RWPE1 (cell line): ENCODE data around the gene TNXB.

Experiments used
- CTCF ChIA-PET: fragments of 350-600 bp; sonication (Branson Sonifier 250); formaldehyde crosslinking; extraction: SDS; loops from one replicate; lab custom pipeline; 2021; lab: Yijun Ruan, JAX
- POLR2A ChIA-PET: fragments of 400-600 bp; formaldehyde crosslinking; extraction: SDS; loops from one replicate; lab custom pipeline; 2020; ENCODE audit warnings: antibody characterized with exemption; ENCODE audit not compliant: low non-redundant PET; lab: Yijun Ruan, JAX
- DNase-seq: peaks from one replicate; pipeline ENCODE4 v3.0.0; 2012; ENCODE audit warnings: low spot score
- H3K27ac ChIP-seq: fragments of 450-650 bp; 2 replicates; pipeline ENCODE4 v1.5.1; 2017
- CTCF ChIP-seq: fragments of 450-650 bp; conservative IDR thresholded peaks from 2 replicates; pipeline ENCODE4 v1.5.1; 2017; ENCODE audit warnings: low read depth, mild to moderate bottlenecking

Gene TNXB

GRCh38 chr6:32139590-32139989 lies 30.5 kb upstream of the TNXB start:
- POLR2A ChIA-PET, result no interaction called here
- H3K27ac ChIP-seq, result no peak overlapping the region
- no peak for DNase-seq
- no peak for TF ChIP-seq CTCF
- CTCF ChIA-PET, result no interaction called here

GRCh38 chr6:32137454-32137853 lies 28.3 kb upstream of the TNXB start:
- POLR2A ChIA-PET, result no interaction called here
- TF ChIP-seq CTCF, result no peak
- CTCF ChIA-PET, result no interaction called here
- DNase-seq, result no peak
- H3K27ac ChIP-seq, result no peak overlapping the region

GRCh38 chr6:32133786-32134185 lies 24.6 kb upstream of the TNXB start:
- POLR2A ChIA-PET, result no interaction called here
- no peak overlapping the region for H3K27ac ChIP-seq
- CTCF ChIA-PET, result no interaction called here
- no peak for TF ChIP-seq CTCF
- no peak for DNase-seq

- ChIA-PET CTCF (interaction anchor here (0.7 kb wide), 1 partner anchor 19 kb away, joined by 4 read pairs; no protein-coding TSS in a partner anchor), POLR2A (no interaction called here)
- DNase-seq, result no peak
- no peak for TF ChIP-seq CTCF
- no peak overlapping the region for H3K27ac ChIP-seq
Measured at GRCh38 chr6:32132110-32132509, 23.0 kb upstream of the TNXB start.

- ChIA-PET CTCF (interaction anchor here (0.6 to 0.9 kb wide), 3 partner anchors 9 to 20 kb away, joined by 3 to 4 read pairs (median 3); no protein-coding TSS in a partner anchor), POLR2A (no interaction called here)
- DNase-seq, result no peak
- peak overlapping the region; percentile 89; the same call in 1 of the 2 replicates for H3K27ac ChIP-seq
- TF ChIP-seq CTCF, result no peak
Measured at GRCh38 chr6:32131439-32131948, 22.4 kb upstream of the TNXB start.

- no peak for DNase-seq
- peak overlapping the region; percentile 89 for H3K27ac ChIP-seq
- no peak for TF ChIP-seq CTCF
Measured at GRCh38 chr6:32129297-32130088, 20.4 kb upstream of the TNXB start.

More at GRCh38 chr6:32129297-32130088, 20.4 kb upstream of the TNXB start:
- ChIA-PET POLR2A (interaction anchor here (0.8 kb wide), 1 partner anchor 66 kb away, joined by 3 read pairs; no protein-coding TSS in a partner anchor), CTCF (interaction anchor here (0.6 to 1.5 kb wide), 5 partner anchors 11 to 297 kb away, joined by 3 to 7 read pairs (median 4); no protein-coding TSS in a partner anchor)
